ENCODE data around the gene ENAM. TPM values are rescaled to one million over a fixed set of nuclear protein-coding genes. Genes with fewer than 3 reads are reported as not detected.
A peak's percentile ranks its signal among the peaks of the same experiment; 100 is the strongest.

ENAM gene, protein sequence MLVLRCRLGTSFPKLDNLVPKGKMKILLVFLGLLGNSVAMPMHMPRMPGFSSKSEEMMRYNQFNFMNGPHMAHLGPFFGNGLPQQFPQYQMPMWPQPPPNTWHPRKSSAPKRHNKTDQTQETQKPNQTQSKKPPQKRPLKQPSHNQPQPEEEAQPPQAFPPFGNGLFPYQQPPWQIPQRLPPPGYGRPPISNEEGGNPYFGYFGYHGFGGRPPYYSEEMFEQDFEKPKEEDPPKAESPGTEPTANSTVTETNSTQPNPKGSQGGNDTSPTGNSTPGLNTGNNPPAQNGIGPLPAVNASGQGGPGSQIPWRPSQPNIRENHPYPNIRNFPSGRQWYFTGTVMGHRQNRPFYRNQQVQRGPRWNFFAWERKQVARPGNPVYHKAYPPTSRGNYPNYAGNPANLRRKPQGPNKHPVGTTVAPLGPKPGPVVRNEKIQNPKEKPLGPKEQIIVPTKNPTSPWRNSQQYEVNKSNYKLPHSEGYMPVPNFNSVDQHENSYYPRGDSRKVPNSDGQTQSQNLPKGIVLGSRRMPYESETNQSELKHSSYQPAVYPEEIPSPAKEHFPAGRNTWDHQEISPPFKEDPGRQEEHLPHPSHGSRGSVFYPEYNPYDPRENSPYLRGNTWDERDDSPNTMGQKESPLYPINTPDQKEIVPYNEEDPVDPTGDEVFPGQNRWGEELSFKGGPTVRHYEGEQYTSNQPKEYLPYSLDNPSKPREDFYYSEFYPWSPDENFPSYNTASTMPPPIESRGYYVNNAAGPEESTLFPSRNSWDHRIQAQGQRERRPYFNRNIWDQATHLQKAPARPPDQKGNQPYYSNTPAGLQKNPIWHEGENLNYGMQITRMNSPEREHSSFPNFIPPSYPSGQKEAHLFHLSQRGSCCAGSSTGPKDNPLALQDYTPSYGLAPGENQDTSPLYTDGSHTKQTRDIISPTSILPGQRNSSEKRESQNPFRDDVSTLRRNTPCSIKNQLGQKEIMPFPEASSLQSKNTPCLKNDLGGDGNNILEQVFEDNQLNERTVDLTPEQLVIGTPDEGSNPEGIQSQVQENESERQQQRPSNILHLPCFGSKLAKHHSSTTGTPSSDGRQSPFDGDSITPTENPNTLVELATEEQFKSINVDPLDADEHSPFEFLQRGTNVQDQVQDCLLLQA
- polyA plus RNA-seq (2011; rRNA removed) (0.16 TPM in 2 replicates), polyA plus RNA-seq (2017; fragmentation: RNase III; extraction: RNeasy Plus Mini Kit Qiagen cat#74134 plus additional on column Dnase treatment) (0.01 TPM in 1 of 3 replicates, not detected in the others), polyA minus RNA-seq (2011; rRNA and poly(A)+ RNA removed) (0.04 TPM in 1 of 2 replicates, not detected in the other)
- polyA plus RNA-seq (2012; cell fraction: cytosol; rRNA removed) = under 0.01 TPM in 1 of 2 replicates, not detected in the other
- not detected in 2 replicates for polyA plus RNA-seq (2012; cell fraction: nucleus; rRNA removed)

DNA sequence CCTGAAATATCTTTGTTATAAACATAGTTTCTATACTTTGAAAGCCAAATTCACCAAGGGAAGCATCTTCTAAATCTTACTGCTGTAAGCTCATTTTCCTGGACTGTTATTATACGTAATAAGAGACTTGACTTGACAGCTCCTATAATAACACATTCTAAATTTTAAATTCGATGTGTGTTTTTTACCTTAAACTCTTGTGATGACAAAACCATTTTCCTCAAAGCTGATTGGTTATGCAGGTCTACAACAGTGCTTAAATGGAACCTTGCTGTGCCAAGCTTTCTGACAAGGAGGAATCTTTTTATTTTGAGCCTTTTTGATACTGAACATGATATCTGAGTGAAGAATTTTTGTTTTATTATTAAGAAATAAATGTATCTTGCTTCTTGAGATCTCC, at the start of gene ENAM:
Gene ENAM, plus strand, starts transcription at position 301 of the 400 bp plus-strand sequence. CDS start 757 bp downstream, outside the sequence.
- H3K9me3 ChIP-seq = no peaks in the 10 kb centered on the region
- FAIRE-seq (no peak), ATAC-seq (no peak), DNase-seq (ENCODE audit: low read depth in 1 of 2, low spot score in 1 of 2) (no peak)
- WGBS (ENCODE audit: missing lambda C conversion rate) = 85% methylated on average over 2 of the region's 2 CpGs
- H3K27ac ChIP-seq = no peak within 1 kb of the TSS; a peak in 1 of 6 replicates
- ChIA-PET CTCF (no interaction called here), POLR2A (no interaction called here)
- H3K4me3 ChIP-seq = no peak within 1 kb of the TSS
- peaks cover 13% of the 10 kb centered on the region for H3K4me1 ChIP-seq
- H3K4me2 ChIP-seq = no peak within 1 kb of the TSS
- no peak for TF ChIP-seq CBX8 (IDR thresholded peaks at IDR 0.05)
- TF ChIP-seq GATA3 (IDR thresholded peaks at IDR 0.05; ENCODE audit: borderline replicate concordance) = no peak
- TF ChIP-seq HOXB5 (CRISPR knock-in tag; IDR thresholded peaks at IDR 0.05) = no peak
- TF ChIP-seq, protein P1, sequence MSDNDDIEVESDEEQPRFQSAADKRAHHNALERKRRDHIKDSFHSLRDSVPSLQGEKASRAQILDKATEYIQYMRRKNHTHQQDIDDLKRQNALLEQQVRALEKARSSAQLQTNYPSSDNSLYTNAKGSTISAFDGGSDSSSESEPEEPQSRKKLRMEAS (IDR thresholded peaks at IDR 0.05) = no peak
- TF ChIP-seq, protein P2, sequence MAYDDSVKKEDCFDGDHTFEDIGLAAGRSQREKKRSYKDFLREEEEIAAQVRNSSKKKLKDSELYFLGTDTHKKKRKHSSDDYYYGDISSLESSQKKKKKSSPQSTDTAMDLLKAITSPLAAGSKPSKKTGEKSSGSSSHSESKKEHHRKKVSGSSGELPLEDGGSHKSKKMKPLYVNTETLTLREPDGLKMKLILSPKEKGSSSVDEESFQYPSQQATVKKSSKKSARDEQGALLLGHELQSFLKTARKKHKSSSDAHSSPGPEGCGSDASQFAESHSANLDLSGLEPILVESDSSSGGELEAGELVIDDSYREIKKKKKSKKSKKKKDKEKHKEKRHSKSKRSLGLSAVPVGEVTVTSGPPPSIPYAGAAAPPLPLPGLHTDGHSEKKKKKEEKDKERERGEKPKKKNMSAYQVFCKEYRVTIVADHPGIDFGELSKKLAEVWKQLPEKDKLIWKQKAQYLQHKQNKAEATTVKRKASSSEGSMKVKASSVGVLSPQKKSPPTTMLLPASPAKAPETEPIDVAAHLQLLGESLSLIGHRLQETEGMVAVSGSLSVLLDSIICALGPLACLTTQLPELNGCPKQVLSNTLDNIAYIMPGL (CRISPR knock-in tag; IDR thresholded peaks at IDR 0.05; ENCODE audit: borderline replicate concordance) = no peak
- no peak for TF ChIP-seq PHF8 (IDR thresholded peaks at IDR 0.05; ENCODE audit: borderline replicate concordance, low read depth)
- no peak for TF ChIP-seq HOXA7 (CRISPR knock-in tag; IDR thresholded peaks at IDR 0.05)
- TF ChIP-seq NFE2L2 (conservative IDR thresholded peaks at IDR 0.05; ENCODE audit: low read length) = no peak
- TF ChIP-seq MAFK (IDR thresholded peaks at IDR 0.05; ENCODE audit: partially characterized antibody) = no peak
- TF ChIP-seq ZSCAN20 (CRISPR knock-in tag; IDR thresholded peaks at IDR 0.05) = no peak
- TF ChIP-seq HDAC2 (IDR thresholded peaks at IDR 0.05) = no peak

DNA sequence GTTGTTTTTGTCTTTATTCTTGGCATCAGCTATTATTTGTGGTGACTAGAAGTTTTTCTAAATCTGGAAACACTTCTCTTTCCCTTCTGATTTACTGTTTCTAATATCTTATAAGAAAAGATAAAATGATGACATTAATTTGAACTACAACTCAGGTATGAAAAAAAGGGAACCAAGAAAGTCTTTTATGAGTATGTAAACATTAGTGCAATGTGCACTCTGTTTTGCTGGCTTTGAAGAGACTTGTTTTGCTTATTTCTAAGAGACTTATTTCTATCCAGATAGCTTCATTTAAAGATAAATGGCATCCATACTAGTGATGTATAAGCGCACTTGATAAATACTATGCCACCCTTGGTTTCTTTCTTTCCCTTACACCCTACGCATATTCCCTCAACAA, 46.6 kb upstream of the ENAM start:
- POLR2A ChIA-PET = no interaction called here
- no peak for DNase-seq (ENCODE audit: low read depth in 1 of 2, low spot score in 1 of 2)

DNA sequence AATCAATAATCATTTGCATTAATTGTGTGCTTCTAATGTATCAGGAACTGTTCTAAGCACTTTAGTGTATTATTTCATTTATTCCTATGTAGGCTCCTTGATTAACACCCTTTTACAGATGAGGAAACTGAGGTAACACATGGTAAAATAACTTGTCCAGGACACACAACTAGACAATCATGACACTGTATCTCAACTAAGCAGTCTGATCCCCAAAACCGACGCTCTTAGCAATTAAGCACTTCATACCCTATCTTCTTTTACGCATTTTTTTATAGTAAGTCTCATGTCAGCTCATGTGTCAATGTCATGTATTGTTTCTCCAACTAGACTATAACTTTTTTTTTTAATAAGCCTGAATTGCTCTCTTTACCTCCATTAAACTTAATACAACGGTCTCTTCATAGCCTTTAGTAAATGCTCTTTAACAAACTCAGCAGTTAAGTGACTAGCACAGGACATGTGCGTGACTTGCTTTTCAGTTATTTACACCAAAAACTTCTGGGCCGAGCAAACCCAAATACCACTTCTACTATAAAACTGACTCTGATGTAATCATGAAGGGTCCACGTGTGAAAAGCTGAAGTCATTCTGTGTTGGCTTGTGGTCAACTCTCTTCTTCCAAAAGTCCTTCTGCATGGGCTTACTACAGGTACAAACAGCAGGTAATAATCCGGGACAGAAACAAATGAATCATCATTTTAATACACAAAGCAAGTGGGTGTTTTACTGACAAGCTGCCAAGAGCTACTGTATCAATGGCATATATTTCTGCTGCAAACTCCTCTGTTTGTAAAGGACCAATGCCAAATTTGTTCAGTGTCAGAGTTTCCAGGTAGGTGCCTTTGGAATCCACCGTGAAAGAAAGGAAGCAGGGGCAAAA, 44.4 kb upstream of the ENAM start:
- H3K27ac ChIP-seq = no peak overlapping the region
- TF ChIP-seq RAD21 (conservative IDR thresholded peaks at IDR 0.05 in 1 of 2, IDR thresholded peaks at IDR 0.05 in 1 of 2) = no peak
- TF ChIP-seq GATA3 (IDR thresholded peaks at IDR 0.05; ENCODE audit: borderline replicate concordance) = no peak
- TF ChIP-seq JUN (IDR thresholded peaks at IDR 0.05) = no peak
- no peak for TF ChIP-seq MAZ (IDR thresholded peaks at IDR 0.05; ENCODE audit: borderline replicate concordance, low read depth, low read length)
- no peak for TF ChIP-seq EHMT2 (IDR thresholded peaks at IDR 0.05; ENCODE audit: low read depth)
- TF ChIP-seq TFCP2L1 (CRISPR knock-in tag; IDR thresholded peaks at IDR 0.05) = no peak
- TF ChIP-seq, protein P3, sequence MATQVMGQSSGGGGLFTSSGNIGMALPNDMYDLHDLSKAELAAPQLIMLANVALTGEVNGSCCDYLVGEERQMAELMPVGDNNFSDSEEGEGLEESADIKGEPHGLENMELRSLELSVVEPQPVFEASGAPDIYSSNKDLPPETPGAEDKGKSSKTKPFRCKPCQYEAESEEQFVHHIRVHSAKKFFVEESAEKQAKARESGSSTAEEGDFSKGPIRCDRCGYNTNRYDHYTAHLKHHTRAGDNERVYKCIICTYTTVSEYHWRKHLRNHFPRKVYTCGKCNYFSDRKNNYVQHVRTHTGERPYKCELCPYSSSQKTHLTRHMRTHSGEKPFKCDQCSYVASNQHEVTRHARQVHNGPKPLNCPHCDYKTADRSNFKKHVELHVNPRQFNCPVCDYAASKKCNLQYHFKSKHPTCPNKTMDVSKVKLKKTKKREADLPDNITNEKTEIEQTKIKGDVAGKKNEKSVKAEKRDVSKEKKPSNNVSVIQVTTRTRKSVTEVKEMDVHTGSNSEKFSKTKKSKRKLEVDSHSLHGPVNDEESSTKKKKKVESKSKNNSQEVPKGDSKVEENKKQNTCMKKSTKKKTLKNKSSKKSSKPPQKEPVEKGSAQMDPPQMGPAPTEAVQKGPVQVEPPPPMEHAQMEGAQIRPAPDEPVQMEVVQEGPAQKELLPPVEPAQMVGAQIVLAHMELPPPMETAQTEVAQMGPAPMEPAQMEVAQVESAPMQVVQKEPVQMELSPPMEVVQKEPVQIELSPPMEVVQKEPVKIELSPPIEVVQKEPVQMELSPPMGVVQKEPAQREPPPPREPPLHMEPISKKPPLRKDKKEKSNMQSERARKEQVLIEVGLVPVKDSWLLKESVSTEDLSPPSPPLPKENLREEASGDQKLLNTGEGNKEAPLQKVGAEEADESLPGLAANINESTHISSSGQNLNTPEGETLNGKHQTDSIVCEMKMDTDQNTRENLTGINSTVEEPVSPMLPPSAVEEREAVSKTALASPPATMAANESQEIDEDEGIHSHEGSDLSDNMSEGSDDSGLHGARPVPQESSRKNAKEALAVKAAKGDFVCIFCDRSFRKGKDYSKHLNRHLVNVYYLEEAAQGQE (IDR thresholded peaks at IDR 0.05) = no peak
- TF ChIP-seq NPAS2 (CRISPR knock-in tag; IDR thresholded peaks at IDR 0.05; ENCODE audit: borderline replicate concordance) = no peak
- no peak for TF ChIP-seq POLR2A (IDR thresholded peaks at IDR 0.05; ENCODE audit: low read length)
- TF ChIP-seq CHD2 (IDR thresholded peaks at IDR 0.05; ENCODE audit: low read length, partially characterized antibody) = no peak
- H3K9me3 ChIP-seq = no peaks in the 10 kb centered on the region
- ChIA-PET CTCF (no interaction called here), POLR2A (no interaction called here)
- H3K4me2 ChIP-seq = peak overlapping the region; percentile 31; the same call in 1 of the 3 replicates
- ATAC-seq (no peak), FAIRE-seq (no peak), DNase-seq (ENCODE audit: low read depth in 1 of 2, low spot score in 1 of 2) (peak in 1 of 2 experiments; percentile 0)
- 45% methylated on average over 9 of the region's 9 CpGs for WGBS (ENCODE audit: missing lambda C conversion rate)
- H3K4me3 ChIP-seq = no peak overlapping the region
- H3K4me1 ChIP-seq = peaks cover 5% of the 10 kb centered on the region; the same call in 1 of the 3 replicates

More for the DNA sequence above, 46.6 kb upstream of the ENAM start:
- ATAC-seq (no peak), FAIRE-seq (no peak)
- Histone ChIP-seq H3K4me3 (no peak overlapping the region), H3K27ac (no peak overlapping the region), H3K4me2 (no peak overlapping the region), H3K4me1 (peaks cover 5% of the 10 kb centered on the region; the same call in 1 of the 3 replicates), H3K9me3 (no peaks in the 10 kb centered on the region)
- TF ChIP-seq NFE2L2 (conservative IDR thresholded peaks at IDR 0.05; ENCODE audit: low read length) (no peak), RAD21 (conservative IDR thresholded peaks at IDR 0.05 in 1 of 2, IDR thresholded peaks at IDR 0.05 in 1 of 2) (no peak)
- WGBS (ENCODE audit: missing lambda C conversion rate) = 90% methylated on average over 2 of the region's 2 CpGs
- CTCF ChIA-PET = no interaction called here
